AG09319 (cell line): ENCODE measurements around the gene TMCC1.
"Not testable (repeated sequence)": the region's sequence is repeated elsewhere in the genome, so short reads cannot be mapped to it uniquely, and the experiment has no call there.

ENCODE experiments used
- DNase-seq: peaks from one replicate; pipeline ENCODE4 v3.0.0-alpha.2; 2010; ENCODE audit warnings: low read depth; ENCODE audit errors: extremely low read depth
- CTCF ChIP-seq: IDR thresholded peaks from 2 replicates; pipeline ENCODE4 v1.5.1; 2011; ENCODE audit warnings: low read depth, mild to moderate bottlenecking, inconsistent platforms, low read length, moderate library complexity

TMCC1 gene

GRCh38 chr3:129687586-129688125 is 205.9 kb downstream of the TMCC1 start:
- TF ChIP-seq CTCF = no peak
- DNase-seq = no peak

GRCh38 chr3:129686941-129687340 is 206.6 kb downstream of the TMCC1 start:
- no peak for TF ChIP-seq CTCF
- DNase-seq = no peak

- no peak for DNase-seq
- no peak for TF ChIP-seq CTCF
These were observed 209.2 kb downstream of the TMCC1 start for GRCh38 chr3:129684270-129684669.

GRCh38 chr3:129683201-129683600 is 210.3 kb downstream of the TMCC1 start:
- no peak for TF ChIP-seq CTCF
- DNase-seq = no peak

GRCh38 chr3:129676985-129677384 is 216.5 kb downstream of the TMCC1 start:
- TF ChIP-seq CTCF = no peak
- DNase-seq = no peak

GRCh38 chr3:129674798-129675123 is 218.8 kb downstream of the TMCC1 start:
- not testable (repeated sequence) for DNase-seq

GRCh38 chr3:129673897-129674797 is 219.4 kb downstream of the TMCC1 start:
- no peak for DNase-seq
- no peak for TF ChIP-seq CTCF

GRCh38 chr3:129673012-129673411 is 220.5 kb downstream of the TMCC1 start:
- TF ChIP-seq CTCF = no peak
- no peak for DNase-seq
